ENCODE data around the gene KRT36. TPM values are rescaled to one million over a fixed set of nuclear protein-coding genes. Genes with fewer than 3 reads are reported as not detected.

Gene KRT36
- total RNA-seq, 1 experiment from 2014 or later = not detected

Small RNA genes within 50 kb of the gene (small RNA-seq; reads per million reads assigned to genes)
- gene RNU2-32P = 6.4 reads per million, percentile 85 among the genes with 10 or more reads in this experiment

Other genes with a start within 250 kb of the KRT36 start
- not detected in 2 replicates for gene KRTAP9-4, start 240.2 kb downstream of the KRT36 start, total RNA-seq (2014; rRNA removed; shearing (Covaris generic); ENCODE audit: low replicate concordance)
- gene KRTAP9-9, start 234.5 kb downstream of the KRT36 start, total RNA-seq (2014; rRNA removed; shearing (Covaris generic); ENCODE audit: low replicate concordance) = not detected in 2 replicates
- not detected in 2 replicates for gene KRTAP9-6, start 224.5 kb downstream of the KRT36 start, total RNA-seq (2014; rRNA removed; shearing (Covaris generic); ENCODE audit: low replicate concordance)
- not detected in 2 replicates for gene KRTAP9-7, start 214.2 kb downstream of the KRT36 start, total RNA-seq (2014; rRNA removed; shearing (Covaris generic); ENCODE audit: low replicate concordance)
- not detected in 2 replicates for gene KRTAP29-1, start 187.1 kb downstream of the KRT36 start, total RNA-seq (2014; rRNA removed; shearing (Covaris generic); ENCODE audit: low replicate concordance)
- gene KRTAP16-1, start 180.6 kb downstream of the KRT36 start, total RNA-seq (2014; rRNA removed; shearing (Covaris generic); ENCODE audit: low replicate concordance) = not detected in 2 replicates
- gene KRTAP17-1, start 174.2 kb downstream of the KRT36 start, total RNA-seq (2014; rRNA removed; shearing (Covaris generic); ENCODE audit: low replicate concordance) = 1.6 TPM in 1 of 2 replicates, not detected in the other
- not detected in 2 replicates for gene KRT33A, start 139.1 kb downstream of the KRT36 start, total RNA-seq (2014; rRNA removed; shearing (Covaris generic); ENCODE audit: low replicate concordance)
- gene KRT33B, start 120.1 kb downstream of the KRT36 start, total RNA-seq (2014; rRNA removed; shearing (Covaris generic); ENCODE audit: low replicate concordance) = not detected in 2 replicates
- gene KRT34, start 107.6 kb downstream of the KRT36 start, total RNA-seq (2014; rRNA removed; shearing (Covaris generic); ENCODE audit: low replicate concordance) = not detected in 2 replicates
- gene KRT31, start 92.3 kb downstream of the KRT36 start, total RNA-seq (2014; rRNA removed; shearing (Covaris generic); ENCODE audit: low replicate concordance) = not detected in 2 replicates
- not detected in 2 replicates for gene KRT37, start 65.3 kb downstream of the KRT36 start, total RNA-seq (2014; rRNA removed; shearing (Covaris generic); ENCODE audit: low replicate concordance)
- not detected in 2 replicates for gene KRT38, start 48.9 kb downstream of the KRT36 start, total RNA-seq (2014; rRNA removed; shearing (Covaris generic); ENCODE audit: low replicate concordance)
- not detected in 2 replicates for gene KRT32, start 22.5 kb downstream of the KRT36 start, total RNA-seq (2014; rRNA removed; shearing (Covaris generic); ENCODE audit: low replicate concordance)
- gene KRT35, start 8.8 kb downstream of the KRT36 start, total RNA-seq (2014; rRNA removed; shearing (Covaris generic); ENCODE audit: low replicate concordance) = not detected in 2 replicates
- gene KRT13, start 15.7 kb upstream of the KRT36 start, total RNA-seq (2014; rRNA removed; shearing (Covaris generic); ENCODE audit: low replicate concordance) = not detected in 2 replicates
- gene KRT15, start 29.0 kb upstream of the KRT36 start, total RNA-seq (2014; rRNA removed; shearing (Covaris generic); ENCODE audit: low replicate concordance) = not detected in 2 replicates
- not detected in 2 replicates for gene KRT19, start 38.4 kb upstream of the KRT36 start, total RNA-seq (2014; rRNA removed; shearing (Covaris generic); ENCODE audit: low replicate concordance)
- not detected in 2 replicates for gene KRT9, start 82.1 kb upstream of the KRT36 start, total RNA-seq (2014; rRNA removed; shearing (Covaris generic); ENCODE audit: low replicate concordance)
- gene KRT14, start 97.0 kb upstream of the KRT36 start, total RNA-seq (2014; rRNA removed; shearing (Covaris generic); ENCODE audit: low replicate concordance) = not detected in 2 replicates
- gene KRT16, start 122.9 kb upstream of the KRT36 start, total RNA-seq (2014; rRNA removed; shearing (Covaris generic); ENCODE audit: low replicate concordance) = not detected in 2 replicates
- gene KRT17, start 134.7 kb upstream of the KRT36 start, total RNA-seq (2014; rRNA removed; shearing (Covaris generic); ENCODE audit: low replicate concordance) = not detected in 2 replicates
- 101 and 172 TPM in 2 replicates for gene EIF1, start 199.0 kb upstream of the KRT36 start, total RNA-seq (2014; rRNA removed; shearing (Covaris generic); ENCODE audit: low replicate concordance)
- not detected in 2 replicates for gene GAST, start 222.4 kb upstream of the KRT36 start, total RNA-seq (2014; rRNA removed; shearing (Covaris generic); ENCODE audit: low replicate concordance)
- gene HAP1, start 244.7 kb upstream of the KRT36 start, total RNA-seq (2014; rRNA removed; shearing (Covaris generic); ENCODE audit: low replicate concordance) = 0.04 and 0.48 TPM in 2 replicates

Measured in Karpas-422 (cell line).